Heart left ventricle (tissue), 13 donors: Measurements from ENCODE around the gene GMPR.

ENCODE experiments used
- CTCF ChIP-seq, 12 donors: fragments of 200-600 bp; sonication (generic) in 4 of 12; IDR thresholded peaks; one replicate each; pipeline versions ENCODE4 v1.5.0 to v1.8.0; 2018 to 2022; ENCODE audit warnings: antibody characterized with exemption in 12 of 12, mild to moderate bottlenecking in 5 of 12
- POLR2A ChIP-seq, 2 donors: fragments of 450-650 bp; IDR thresholded peaks; one replicate each; pipeline ENCODE4 v1.6.1; 2017; ENCODE audit warnings: antibody characterized with exemption in 2 of 2, mild to moderate bottlenecking in 2 of 2, moderate library complexity in 2 of 2
- donor health status: ischemic (EF 13 %, LVEDD 7.1; RV severe dilation, severe dysfunction).
- donor health status: DM: no; HTN: yes; CAD: no.
- donor health status: DM: no; HTN: no; CAD: no.
- donor health status: ischemic (EF 25% LVEDD 6.9; RV normal size, moderate dysfunction).
- donor health status: ischemic (EF 25% LVEDD 5.7; RV mildly dilated, moderate dysfunction).
- donor health status: ischemic (EF 35%, LVEDD 5.7; RV mildly dilated, moderate dysfunction).
- donor health status: nonischemic (EF 11% LVEDD 7.7; RV severe dilation, severe dysfunction).
- donor health status: DM: yes; HTN: yes; CAD: no.
- donor health status: PGD.
- donor health status: ischemic (EF 29% LVEDD 5.4; RV normal size, mild dysfunction).
- donor health status: nonischemic (EF 23%, LVEDD 6.1; RV moderate dilation, normal function).

GRCh38 chr6:16295471-16295870, 57.1 kb downstream of the GMPR start:
- TF ChIP-seq CTCF (IDR thresholded peaks at IDR 0.05) (no peak), POLR2A (IDR thresholded peaks at IDR 0.05) (no peak)
